GM06990 (cell line): ENCODE measurements around the gene GABRG3.

Experiments
- DNase-seq: peaks from one replicate; pipeline ENCODE4 v3.0.0-alpha.2; 2011; ENCODE audit not compliant: insufficient read length; ENCODE audit errors: extremely low read depth
- H3K27me3 ChIP-seq: replicated peaks from 2 replicates; pipeline ENCODE4 v1.6.0; 2011; ENCODE audit warnings: low read length; ENCODE audit not compliant: control insufficient read depth, insufficient read depth
- H3K36me3 ChIP-seq: 2 replicates; pipeline ENCODE4 v1.5.1; 2011; ENCODE audit warnings: low read length; ENCODE audit not compliant: control insufficient read depth, insufficient read depth
- H3K4me3 ChIP-seq: replicated peaks from 2 replicates; pipeline ENCODE4 v1.5.1; 2011; ENCODE audit warnings: low read depth, mild to moderate bottlenecking, control low read depth, low read length
- CTCF ChIP-seq: IDR thresholded peaks from 2 replicates; pipeline ENCODE4 v1.5.1; 2011; ENCODE audit warnings: low read length, control low read depth, mild to moderate bottlenecking, inconsistent platforms; ENCODE audit not compliant: insufficient read depth, poor library complexity, severe bottlenecking

GABRG3 gene

GRCh38 chr15:27254055-27254454 is 283.1 kb downstream of the GABRG3 start:
- no peak for TF ChIP-seq CTCF
- no peak for DNase-seq
- Histone ChIP-seq H3K36me3 (no peaks in the 10 kb centered on the region), H3K4me3 (no peak overlapping the region), H3K27me3 (no peaks in the 10 kb centered on the region)

GRCh38 chr15:27254801-27255200 is 283.8 kb downstream of the GABRG3 start:
- TF ChIP-seq CTCF, result no peak
- H3K36me3 ChIP-seq, result no peaks in the 10 kb centered on the region
- H3K4me3 ChIP-seq, result no peak overlapping the region
- DNase-seq, result no peak
- H3K27me3 ChIP-seq, result no peaks in the 10 kb centered on the region

- DNase-seq, result no peak
- no peak for TF ChIP-seq CTCF
- Histone ChIP-seq H3K36me3 (no peaks in the 10 kb centered on the region), H3K27me3 (no peaks in the 10 kb centered on the region), H3K4me3 (no peak overlapping the region)
Measured at GRCh38 chr15:27256446-27256845, 285.5 kb downstream of the GABRG3 start.

- no peak for DNase-seq
- Histone ChIP-seq H3K36me3 (no peaks in the 10 kb centered on the region), H3K4me3 (no peak overlapping the region), H3K27me3 (no peaks in the 10 kb centered on the region)
- no peak for TF ChIP-seq CTCF
Measured at GRCh38 chr15:27258287-27258686, 287.3 kb downstream of the GABRG3 start.

- DNase-seq, result no peak
- no peaks in the 10 kb centered on the region for H3K27me3 ChIP-seq
- no peaks in the 10 kb centered on the region for H3K36me3 ChIP-seq
- no peak for TF ChIP-seq CTCF
- H3K4me3 ChIP-seq, result no peak overlapping the region
Measured at GRCh38 chr15:27260523-27260922, 289.5 kb downstream of the GABRG3 start.

GRCh38 chr15:27268923-27269322 is 297.9 kb downstream of the GABRG3 start:
- no peaks in the 10 kb centered on the region for H3K27me3 ChIP-seq
- no peak for TF ChIP-seq CTCF
- no peak overlapping the region for H3K4me3 ChIP-seq

More at GRCh38 chr15:27268923-27269322, 297.9 kb downstream of the GABRG3 start:
- DNase-seq, result no peak
- H3K36me3 ChIP-seq, result no peaks in the 10 kb centered on the region
